Liver (tissue), 9 donors: Measurements from ENCODE around the gene VSIG4. TPM values are rescaled to one million over a fixed set of nuclear protein-coding genes. Genes with fewer than 3 reads are reported as not detected.

ENCODE experiments used
- DNase-seq: peaks from one replicate; pipeline ENCODE4 v3.0.0-alpha.2; 2017; ENCODE audit warnings: low spot score
- H3K27ac ChIP-seq, 2 donors: one replicate each; pipeline ENCODE4 v1.7.0; 2013; ENCODE audit warnings: inconsistent platforms in 2 of 2, low read length in 2 of 2, control low read depth in 1 of 2, low read depth in 1 of 2, mild to moderate bottlenecking in 1 of 2
- H3K27me3 ChIP-seq, 4 donors: one replicate each; pipeline versions ENCODE4 v1.6.1 to v1.7.0; 2013; ENCODE audit warnings: low read length in 3 of 4, inconsistent platforms in 1 of 4, mild to moderate bottlenecking in 1 of 4, moderate library complexity in 1 of 4; ENCODE audit not compliant: control insufficient read depth in 4 of 4, insufficient read depth in 4 of 4
- H3K36me3 ChIP-seq, 4 donors: one replicate each; pipeline versions ENCODE4 v1.6.1 to v1.7.0; 2013; ENCODE audit warnings: low read length in 3 of 4, mild to moderate bottlenecking in 3 of 4, low read depth in 1 of 4, moderate library complexity in 1 of 4; ENCODE audit not compliant: control insufficient read depth in 4 of 4, insufficient read depth in 3 of 4
- H3K4me1 ChIP-seq, 4 donors: one replicate each; pipeline versions ENCODE4 v1.6.1 to v1.7.0; 2013; ENCODE audit warnings: low read length in 3 of 4, mild to moderate bottlenecking in 3 of 4, moderate library complexity in 1 of 4; ENCODE audit not compliant: control insufficient read depth in 4 of 4, insufficient read depth in 4 of 4
- H3K4me3 ChIP-seq, 3 donors: one replicate each; pipeline versions ENCODE4 v1.6.1 to v1.7.0; 2013; ENCODE audit warnings: low read length in 3 of 3, control low read depth in 1 of 3, low read depth in 1 of 3, mild to moderate bottlenecking in 1 of 3
- H3K9ac ChIP-seq, 2 donors: one replicate each; pipeline ENCODE4 v1.7.0; 2013; ENCODE audit warnings: low read length in 2 of 2, mild to moderate bottlenecking in 2 of 2, moderate library complexity in 2 of 2, control low read depth in 1 of 2, low read depth in 1 of 2
- H3K9me3 ChIP-seq, 4 donors: one replicate each; pipeline versions ENCODE4 v1.6.1 to v1.7.0; 2013; ENCODE audit warnings: low read length in 3 of 4; ENCODE audit not compliant: control insufficient read depth in 4 of 4
- ATF3 ChIP-seq: IDR thresholded peaks from 2 replicates; pipeline ENCODE4 v1.6.1; 2016; ENCODE audit warnings: antibody characterized with exemption
- CTCF ChIP-seq: fragments of 150-350 bp; IDR thresholded peaks from 2 replicates; pipeline ENCODE4 v1.5.1; 2017; ENCODE audit warnings: improper control_type of control experiment, low read depth, low read length; ENCODE audit not compliant: missing input control
- EGR1 ChIP-seq, 2 donors: IDR thresholded peaks; 2 replicates each; pipeline ENCODE4 v1.6.1; 2016 to 2018; ENCODE audit warnings: antibody characterized with exemption in 2 of 2, low read depth in 2 of 2
- FOXA1 ChIP-seq: IDR thresholded peaks from 2 replicates; pipeline ENCODE4 v1.6.1; 2016; ENCODE audit warnings: antibody characterized with exemption
- FOXA2 ChIP-seq: IDR thresholded peaks from 2 replicates; pipeline ENCODE4 v1.6.1; 2016; ENCODE audit warnings: antibody characterized with exemption
- GABPA ChIP-seq, 2 donors: IDR thresholded peaks in 1 of 2; conservative IDR thresholded peaks in 1 of 2; 2 replicates each; pipeline ENCODE4 v1.6.1; 2016; ENCODE audit warnings: antibody characterized with exemption in 2 of 2, mild to moderate bottlenecking in 1 of 2, moderate library complexity in 1 of 2
- HNF4A ChIP-seq, 2 donors: conservative IDR thresholded peaks; 2 replicates each; pipeline ENCODE4 v1.6.1; 2016; ENCODE audit warnings: antibody characterized with exemption in 2 of 2, mild to moderate bottlenecking in 2 of 2
- HNF4G ChIP-seq: IDR thresholded peaks from 2 replicates; pipeline ENCODE4 v1.6.1; 2016; ENCODE audit warnings: antibody characterized with exemption
- JUND ChIP-seq, 2 donors: IDR thresholded peaks; 2 replicates each; pipeline ENCODE4 v1.6.1; 2016; ENCODE audit warnings: antibody characterized with exemption in 2 of 2
- NR2F2 ChIP-seq: IDR thresholded peaks from 2 replicates; pipeline ENCODE4 v1.6.1; 2016; ENCODE audit warnings: antibody characterized with exemption
- RAD21 ChIP-seq, 2 donors: IDR thresholded peaks; 2 replicates each; pipeline ENCODE4 v1.6.1; 2016; ENCODE audit warnings: antibody characterized with exemption in 2 of 2, mild to moderate bottlenecking in 2 of 2
- REST ChIP-seq: IDR thresholded peaks from 2 replicates; pipeline ENCODE4 v1.6.1; 2016; ENCODE audit warnings: antibody characterized with exemption, mild to moderate bottlenecking
- RXRA ChIP-seq, 2 donors: IDR thresholded peaks; 2 replicates each; pipeline ENCODE4 v1.6.1; 2017 to 2018; ENCODE audit warnings: antibody characterized with exemption in 2 of 2, mild to moderate bottlenecking in 1 of 2
- SP1 ChIP-seq: IDR thresholded peaks from 2 replicates; pipeline ENCODE4 v1.6.1; 2018; ENCODE audit warnings: antibody characterized with exemption, mild to moderate bottlenecking
- TAF1 ChIP-seq: conservative IDR thresholded peaks from 2 replicates; pipeline ENCODE4 v1.6.1; 2016; ENCODE audit warnings: antibody characterized with exemption, mild to moderate bottlenecking
- YY1 ChIP-seq: IDR thresholded peaks from 2 replicates; pipeline ENCODE4 v1.6.1; 2016; ENCODE audit warnings: antibody characterized with exemption, mild to moderate bottlenecking
- WGBS: extraction: QIAGEN DNeasy Blood & Tissue Kit; methylation state at CpG from one replicate; pipeline ENCODE4 v1.1.7; 2013; 5-methylcytosine and 5-hydroxymethylcytosine counted together
- polyA plus RNA-seq, 2 donors: library from polyadenylated mRNA; stranded (reverse) in 1 of 2; unstranded in 1 of 2; fragments of 200-250 nt in 1 of 2; fragments of >200 nt in 1 of 2; fragmentation: Nextera tagmentation in 1 of 2; extraction: Ambion mirVana in 1 of 2; gene quantifications; one replicate each; pipeline versions ENCODE4 v1.2.1 to v1.2.3, GENCODE V29; 2013 to 2015
- total RNA-seq, 2 donors: library from RNA; depleted of rRNA; stranded (reverse); fragments of >200 nt; gene quantifications; one replicate each; pipeline ENCODE4 v1.2.3, GENCODE V29; 2014
- TF ChIP-seq, protein P1 (sequence below): IDR thresholded peaks from 2 replicates; pipeline ENCODE4 v1.6.1; 2016; ENCODE audit warnings: antibody characterized with exemption
- TF ChIP-seq, protein P2 (sequence below): IDR thresholded peaks from 2 replicates; pipeline ENCODE4 v1.6.1; 2016; ENCODE audit warnings: antibody characterized with exemption
- donor health status: healthy.
- donor health status: healthy.
- donor health status: healthy.
- donor health status: healthy.
- donor health status: healthy.

VSIG4 gene
- total and polyA plus RNA-seq, 4 donors, result 16.7 to 38.9 (median 36.3) TPM

- no peak overlapping the region for H3K9ac ChIP-seq
- peak overlapping the region in 1 of 2 donors; percentile 31 for H3K27ac ChIP-seq
- no peak overlapping the region for H3K4me3 ChIP-seq
- WGBS, result 81% methylated on average over 1 of the region's 1 CpG
- no peaks in the 10 kb centered on the region for H3K36me3 ChIP-seq
- DNase-seq, result no peak
- H3K4me1 ChIP-seq, result peaks cover 0 to 4% (median 0%) of the 10 kb centered on the region in 4 donors
- TF ChIP-seq HNF4G, result no peak
- no peak for TF ChIP-seq YY1
- TF ChIP-seq NR2F2, result no peak
- no peak for TF ChIP-seq JUND (IDR thresholded peaks at IDR 0.05)
- no peak for TF ChIP-seq TAF1
- TF ChIP-seq, protein P1, sequence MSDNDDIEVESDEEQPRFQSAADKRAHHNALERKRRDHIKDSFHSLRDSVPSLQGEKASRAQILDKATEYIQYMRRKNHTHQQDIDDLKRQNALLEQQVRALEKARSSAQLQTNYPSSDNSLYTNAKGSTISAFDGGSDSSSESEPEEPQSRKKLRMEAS, result no peak
- TF ChIP-seq ATF3, result no peak
- TF ChIP-seq HNF4A (conservative IDR thresholded peaks at IDR 0.05), result no peak
- no peak for TF ChIP-seq RAD21 (IDR thresholded peaks at IDR 0.05)
- no peak for TF ChIP-seq RXRA (IDR thresholded peaks at IDR 0.05)
- TF ChIP-seq FOXA1, result no peak
- no peak for TF ChIP-seq CTCF
- TF ChIP-seq GABPA (IDR thresholded peaks at IDR 0.05 in 1 of 2, conservative IDR thresholded peaks at IDR 0.05 in 1 of 2), result no peak
- TF ChIP-seq REST, result no peak
- no peak for TF ChIP-seq FOXA2
- TF ChIP-seq EGR1 (IDR thresholded peaks at IDR 0.05; ENCODE audit: low read depth in 2 of 2), result no peak
- no peak for TF ChIP-seq SP1
- TF ChIP-seq, protein P2, sequence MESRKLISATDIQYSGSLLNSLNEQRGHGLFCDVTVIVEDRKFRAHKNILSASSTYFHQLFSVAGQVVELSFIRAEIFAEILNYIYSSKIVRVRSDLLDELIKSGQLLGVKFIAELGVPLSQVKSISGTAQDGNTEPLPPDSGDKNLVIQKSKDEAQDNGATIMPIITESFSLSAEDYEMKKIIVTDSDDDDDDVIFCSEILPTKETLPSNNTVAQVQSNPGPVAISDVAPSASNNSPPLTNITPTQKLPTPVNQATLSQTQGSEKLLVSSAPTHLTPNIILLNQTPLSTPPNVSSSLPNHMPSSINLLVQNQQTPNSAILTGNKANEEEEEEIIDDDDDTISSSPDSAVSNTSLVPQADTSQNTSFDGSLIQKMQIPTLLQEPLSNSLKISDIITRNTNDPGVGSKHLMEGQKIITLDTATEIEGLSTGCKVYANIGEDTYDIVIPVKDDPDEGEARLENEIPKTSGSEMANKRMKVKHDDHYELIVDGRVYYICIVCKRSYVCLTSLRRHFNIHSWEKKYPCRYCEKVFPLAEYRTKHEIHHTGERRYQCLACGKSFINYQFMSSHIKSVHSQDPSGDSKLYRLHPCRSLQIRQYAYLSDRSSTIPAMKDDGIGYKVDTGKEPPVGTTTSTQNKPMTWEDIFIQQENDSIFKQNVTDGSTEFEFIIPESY, result no peak
- H3K27me3 ChIP-seq, result peaks cover 0 to 2% (median 0%) of the 10 kb centered on the region in 4 donors
- H3K9me3 ChIP-seq, result no peaks in the 10 kb centered on the region
Observed at GRCh38 chrX:66004928-66005829, 34.7 kb downstream of the VSIG4 start.
